GM12872 (cell line): ENCODE results near the gene IQSEC3.

Source experiments
- CTCF ChIP-seq: IDR thresholded peaks from 3 replicates; pipeline ENCODE4 v1.5.1; 2011; ENCODE audit warnings: low read depth, mild to moderate bottlenecking, low read length, moderate library complexity; ENCODE audit not compliant: insufficient read depth

Gene IQSEC3

GRCh38 chr12:174124-174523 is 107.6 kb downstream of the IQSEC3 start:
- no peak for TF ChIP-seq CTCF

- no peak for TF ChIP-seq CTCF
These were observed 108.0 kb downstream of the IQSEC3 start for GRCh38 chr12:174596-174995.

GRCh38 chr12:175250-175649 is 108.7 kb downstream of the IQSEC3 start:
- no peak for TF ChIP-seq CTCF

- TF ChIP-seq CTCF = no peak
These were observed 109.2 kb downstream of the IQSEC3 start for GRCh38 chr12:175759-176158.

- no peak for TF ChIP-seq CTCF
These were observed 110.0 kb downstream of the IQSEC3 start for GRCh38 chr12:176321-177181.

- TF ChIP-seq CTCF = no peak
These were observed 110.9 kb downstream of the IQSEC3 start for GRCh38 chr12:177336-177979.

- TF ChIP-seq CTCF = no peak
These were observed 111.6 kb downstream of the IQSEC3 start for GRCh38 chr12:177980-178828.
